Colonic mucosa (tissue), 4 donors: Measurements from ENCODE around the gene UNG. TPM values are rescaled to one million over a fixed set of nuclear protein-coding genes. Genes with fewer than 3 reads are reported as not detected.

ENCODE experiments used
- DNase-seq: peaks from one replicate; pipeline ENCODE4 v3.0.0-alpha.2; 2020
- H3K27ac ChIP-seq: fragments of 200-600 bp; one replicate; pipeline ENCODE4 v1.8.0; 2021
- H3K27me3 ChIP-seq: fragments of 200-600 bp; one replicate; pipeline ENCODE4 v1.8.0; 2021
- H3K36me3 ChIP-seq: fragments of 200-600 bp; one replicate; pipeline ENCODE4 v1.8.0; 2021
- H3K4me1 ChIP-seq: fragments of 200-600 bp; one replicate; pipeline ENCODE4 v1.8.0; 2021; ENCODE audit warnings: mild to moderate bottlenecking
- H3K4me3 ChIP-seq: fragments of 200-600 bp; one replicate; pipeline ENCODE4 v1.8.0; 2021
- H3K9ac ChIP-seq, 2 donors: one replicate each; pipeline ENCODE4 v1.7.0; 2013; ENCODE audit warnings: control low read depth in 2 of 2, low read depth in 2 of 2, low read length in 2 of 2
- H3K9me3 ChIP-seq: fragments of 200-600 bp; one replicate; pipeline ENCODE4 v1.8.0; 2021
- intact Hi-C: fragments of 100-400 bp; cut with DNase I; formaldehyde crosslinking; loops from one replicate; pipeline ENCODE4 v1.14.1; 2022
- total RNA-seq, 2 donors: library from RNA; stranded (reverse); fragmentation: NEBNext Ultra II Directional in 1 of 2; extraction: Animal tissue kit (Norgen Biotek cat#: 25700) in 1 of 2; gene quantifications; one replicate each; pipeline ENCODE4 v1.2.1, GENCODE V29; 2021
- TF ChIP-seq, protein P1 (sequence below): fragments of 200-600 bp; IDR thresholded peaks from one replicate; pipeline ENCODE4 v1.8.0; 2022; ENCODE audit warnings: antibody characterized with exemption, mild to moderate bottlenecking
- donor health status: healthy.
- donor health status: DM: no; HTN: no; CAD: no.
- donor health status: DM: no; HTN: no; CAD: no.

UNG gene
- total RNA-seq, 2 donors from 2014 or later, result 48.7 to 68.3 TPM

DNA sequence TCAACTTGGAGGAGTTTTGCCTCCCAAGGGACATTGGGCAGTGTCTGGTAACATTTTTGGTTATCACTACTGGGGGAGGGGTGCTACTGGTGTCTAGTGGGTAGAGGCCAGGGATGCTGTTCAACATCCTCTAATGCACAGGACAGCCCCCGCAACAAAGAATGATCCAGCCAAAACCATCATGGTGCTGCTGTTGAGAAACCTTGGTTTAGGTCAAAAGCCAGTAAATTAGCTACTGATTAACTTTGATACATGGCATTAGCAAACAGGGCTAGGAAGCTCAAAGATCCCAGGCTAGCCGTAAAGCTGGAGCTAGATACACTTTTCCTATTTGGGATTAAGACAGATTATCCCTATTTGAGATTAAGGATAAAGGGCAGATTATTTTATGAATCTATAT lies 13.0 kb upstream of the UNG start:
- Histone ChIP-seq H3K9ac (no peak overlapping the region), H3K4me1 (no peaks in the 10 kb centered on the region), H3K4me3 (no peak overlapping the region), H3K36me3 (peaks cover 8% of the 10 kb centered on the region), H3K27ac (no peak overlapping the region), H3K27me3 (no peaks in the 10 kb centered on the region), H3K9me3 (no peaks in the 10 kb centered on the region)
- intact Hi-C loops, result no loop called here
- DNase-seq, result no peak
- TF ChIP-seq, protein P1, sequence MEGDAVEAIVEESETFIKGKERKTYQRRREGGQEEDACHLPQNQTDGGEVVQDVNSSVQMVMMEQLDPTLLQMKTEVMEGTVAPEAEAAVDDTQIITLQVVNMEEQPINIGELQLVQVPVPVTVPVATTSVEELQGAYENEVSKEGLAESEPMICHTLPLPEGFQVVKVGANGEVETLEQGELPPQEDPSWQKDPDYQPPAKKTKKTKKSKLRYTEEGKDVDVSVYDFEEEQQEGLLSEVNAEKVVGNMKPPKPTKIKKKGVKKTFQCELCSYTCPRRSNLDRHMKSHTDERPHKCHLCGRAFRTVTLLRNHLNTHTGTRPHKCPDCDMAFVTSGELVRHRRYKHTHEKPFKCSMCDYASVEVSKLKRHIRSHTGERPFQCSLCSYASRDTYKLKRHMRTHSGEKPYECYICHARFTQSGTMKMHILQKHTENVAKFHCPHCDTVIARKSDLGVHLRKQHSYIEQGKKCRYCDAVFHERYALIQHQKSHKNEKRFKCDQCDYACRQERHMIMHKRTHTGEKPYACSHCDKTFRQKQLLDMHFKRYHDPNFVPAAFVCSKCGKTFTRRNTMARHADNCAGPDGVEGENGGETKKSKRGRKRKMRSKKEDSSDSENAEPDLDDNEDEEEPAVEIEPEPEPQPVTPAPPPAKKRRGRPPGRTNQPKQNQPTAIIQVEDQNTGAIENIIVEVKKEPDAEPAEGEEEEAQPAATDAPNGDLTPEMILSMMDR, result no peak

DNA sequence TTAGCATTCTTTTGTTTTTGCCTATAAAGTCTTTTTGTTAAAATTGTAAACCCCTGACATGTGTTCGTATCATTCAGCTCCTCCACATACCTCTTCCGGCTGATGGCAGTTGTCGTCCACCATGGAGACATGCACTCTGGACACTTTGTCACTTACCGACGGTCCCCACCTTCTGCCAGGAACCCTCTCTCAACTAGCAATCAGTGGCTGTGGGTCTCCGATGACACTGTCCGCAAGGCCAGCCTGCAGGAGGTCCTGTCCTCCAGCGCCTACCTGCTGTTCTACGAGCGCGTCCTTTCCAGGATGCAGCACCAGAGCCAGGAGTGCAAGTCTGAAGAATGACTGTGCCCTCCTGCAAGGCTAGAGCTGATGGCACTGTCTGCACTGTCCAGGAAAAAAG lies 11.8 kb upstream of the UNG start:
- Histone ChIP-seq H3K9me3 (no peaks in the 10 kb centered on the region), H3K27me3 (no peaks in the 10 kb centered on the region), H3K9ac (no peak overlapping the region), H3K4me3 (no peak overlapping the region), H3K36me3 (peaks cover 8% of the 10 kb centered on the region), H3K4me1 (no peaks in the 10 kb centered on the region), H3K27ac (no peak overlapping the region)
- DNase-seq, result no peak
- intact Hi-C loops, result no loop called here
- TF ChIP-seq, protein P1, result no peak

DNA sequence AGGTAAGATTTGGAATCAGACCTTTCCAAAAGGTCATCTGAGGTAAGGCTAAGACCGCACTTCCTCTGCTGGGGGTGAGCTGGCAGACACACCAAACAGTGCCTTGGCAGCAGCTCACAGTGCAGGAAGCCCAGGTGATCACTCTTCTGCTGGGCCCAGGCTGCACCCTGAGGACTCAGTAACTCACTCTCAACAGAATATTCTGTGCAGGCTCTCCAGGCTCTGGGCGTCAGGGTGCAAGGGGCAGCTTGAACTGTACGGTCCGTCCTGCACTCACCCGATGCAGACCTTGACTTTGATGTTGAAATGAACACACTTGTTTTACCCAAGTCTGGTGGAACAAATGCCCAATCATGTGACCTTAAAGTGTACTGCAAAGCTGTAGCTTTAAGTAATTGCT lies 10.1 kb upstream of the UNG start:
- no peak overlapping the region for H3K9ac ChIP-seq
- TF ChIP-seq, protein P1, result no peak
- intact Hi-C loops, result no loop called here
- no peaks in the 10 kb centered on the region for H3K9me3 ChIP-seq
- no peaks in the 10 kb centered on the region for H3K27me3 ChIP-seq
- peaks cover 8% of the 10 kb centered on the region for H3K36me3 ChIP-seq
- no peak overlapping the region for H3K4me3 ChIP-seq
- no peaks in the 10 kb centered on the region for H3K4me1 ChIP-seq
- no peak overlapping the region for H3K27ac ChIP-seq
- no peak for DNase-seq

DNA sequence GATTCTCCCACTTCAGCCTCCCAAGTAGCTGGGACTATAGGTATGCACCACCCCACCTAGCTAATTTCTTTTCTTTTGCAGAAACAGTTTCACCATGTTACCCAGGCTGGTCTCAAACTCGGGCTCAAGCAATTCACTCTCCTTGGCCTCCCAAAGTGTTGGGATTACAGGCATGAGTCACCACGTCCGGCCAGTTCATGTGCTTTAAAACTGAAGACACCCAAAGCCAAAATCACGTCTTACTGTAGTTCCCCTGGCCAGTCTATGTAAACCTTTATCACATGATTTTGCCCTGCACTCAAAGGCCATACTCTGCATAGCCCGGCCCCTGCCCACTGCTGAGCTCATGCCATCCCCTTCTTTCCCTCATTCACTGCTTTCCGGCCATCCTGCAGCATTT lies 8.6 kb upstream of the UNG start:
- H3K4me3 ChIP-seq, result no peak overlapping the region
- no peak overlapping the region for H3K9ac ChIP-seq
- no peaks in the 10 kb centered on the region for H3K9me3 ChIP-seq
- H3K36me3 ChIP-seq, result no peaks in the 10 kb centered on the region
- no peak overlapping the region for H3K27ac ChIP-seq
- H3K4me1 ChIP-seq, result peaks cover 4% of the 10 kb centered on the region
- no peaks in the 10 kb centered on the region for H3K27me3 ChIP-seq
- TF ChIP-seq, protein P1, result no peak
- intact Hi-C loops, result no loop called here
- no peak for DNase-seq

DNA sequence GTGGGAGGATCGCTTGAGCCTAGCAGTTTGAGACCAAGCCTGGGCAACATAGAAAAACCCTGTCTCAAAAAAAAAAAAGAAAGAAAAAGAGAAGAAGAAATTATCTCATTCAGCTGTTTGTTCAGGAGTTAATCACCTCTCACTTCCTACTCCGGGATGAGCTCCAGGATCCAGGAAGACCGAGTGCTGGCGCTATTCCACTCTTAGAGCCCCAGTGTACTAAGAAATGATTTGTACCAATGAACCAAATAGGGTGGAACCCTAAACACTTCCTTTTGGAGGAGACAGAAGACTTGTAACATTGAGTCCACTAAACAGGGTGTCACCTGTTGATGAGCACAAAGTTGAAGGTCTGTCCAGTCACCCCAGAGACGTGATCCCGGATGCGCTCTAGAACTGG lies 7.7 kb upstream of the UNG start:
- TF ChIP-seq, protein P1, result no peak
- H3K36me3 ChIP-seq, result no peaks in the 10 kb centered on the region

More for the DNA sequence above, 7.7 kb upstream of the UNG start:
- H3K4me3 ChIP-seq, result no peak overlapping the region
- peak; percentile 15 for DNase-seq
- peaks cover 4% of the 10 kb centered on the region for H3K4me1 ChIP-seq
- H3K27me3 ChIP-seq, result no peaks in the 10 kb centered on the region
- H3K9me3 ChIP-seq, result no peaks in the 10 kb centered on the region
- H3K9ac ChIP-seq, result no peak overlapping the region
- H3K27ac ChIP-seq, result no peak overlapping the region
- intact Hi-C loops, result loop anchor here (5.0 to 10.0 kb wide), 3 partner anchors 137 to 425 kb away; partner anchors contain the start of gene DAO
